GM21390 (cell line): ENCODE measurements around the gene PGAP3.
A peak's percentile ranks its signal among the peaks of the same experiment; 100 is the strongest.

Experiments
- ATAC-seq: cut with Tn5 transposase; IDR thresholded peaks from one replicate; pipeline ENCODE4 v1.9.1; 2021; ENCODE audit not compliant: unreplicated experiment

The PGAP3 gene

GRCh38 chr17:39640591-39641031, 47.2 kb downstream of the PGAP3 start:
- ATAC-seq: no peak

DNA sequence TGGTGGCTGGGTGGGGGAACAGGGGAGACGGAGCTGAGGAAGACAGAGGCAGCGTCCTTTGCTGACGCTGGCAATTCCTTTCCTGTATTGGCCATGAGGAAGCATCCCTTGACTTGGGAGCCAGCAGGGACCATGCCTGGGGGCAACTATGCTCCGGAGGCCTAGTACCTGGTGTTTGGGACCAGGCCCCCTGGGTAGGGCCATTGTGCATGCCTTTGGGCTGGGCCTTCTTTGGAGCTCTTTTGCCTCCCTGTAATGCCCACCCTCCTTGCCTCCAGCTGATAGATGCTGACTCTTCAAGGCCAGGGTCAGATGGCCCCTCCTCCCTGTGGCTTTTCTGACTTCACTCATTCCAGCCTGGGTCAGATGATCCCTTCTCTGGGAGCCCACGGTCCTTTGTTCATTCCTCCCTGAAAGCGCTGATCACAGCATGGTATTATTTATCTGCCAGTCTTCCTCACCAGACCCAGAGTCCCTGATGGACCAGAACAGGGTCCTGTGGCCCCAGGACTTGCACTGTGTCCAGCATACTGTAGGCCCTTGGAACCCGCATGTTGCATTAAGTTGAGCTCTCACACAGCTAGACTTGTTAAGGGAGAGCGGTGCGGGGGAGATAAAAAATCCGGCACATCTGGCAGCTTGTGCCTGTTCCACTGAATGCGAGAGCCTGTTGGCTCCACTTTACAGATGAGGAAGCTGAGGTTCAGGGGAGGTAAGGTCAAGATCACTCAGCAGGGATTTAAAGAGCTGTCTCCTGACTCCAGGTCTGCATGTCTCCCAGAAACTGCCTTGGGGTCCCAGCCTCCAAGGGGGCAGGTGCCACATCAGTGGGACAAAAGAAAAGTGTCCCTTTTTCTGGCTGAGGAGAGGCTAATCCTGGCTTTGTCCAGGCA, 48.0 kb downstream of the PGAP3 start:
- no peak for ATAC-seq

DNA sequence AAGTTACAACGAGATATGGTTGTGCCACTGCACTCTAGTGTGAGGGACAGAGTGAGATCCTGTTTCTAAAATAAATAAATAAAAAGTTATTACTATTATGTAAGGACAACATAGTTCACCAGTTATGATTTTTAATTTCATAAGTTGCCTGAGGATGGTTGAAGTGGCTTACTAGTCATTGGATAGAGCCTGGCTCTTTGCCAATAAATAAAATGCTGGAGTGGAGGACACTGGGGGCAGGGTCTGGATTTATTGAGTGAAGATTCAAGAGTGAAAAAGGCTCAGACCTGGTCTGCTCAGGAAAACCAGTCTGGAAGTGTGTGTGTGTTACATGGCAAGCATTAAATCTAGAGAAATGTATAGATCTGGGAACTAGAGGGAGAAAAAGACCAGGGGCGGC, 48.8 kb downstream of the PGAP3 start:
- ATAC-seq: no peak

GRCh38 chr17:39638317-39638716, 49.5 kb downstream of the PGAP3 start:
- no peak for ATAC-seq

- peak; percentile 83 for ATAC-seq
Observed at GRCh38 chr17:39636927-39637736, 50.7 kb downstream of the PGAP3 start, which contains the start of gene STARD3. Gene STARD3, plus strand, starts transcription at chr17:39637144. Its CDS starts 16,388 bp downstream, at chr17:39653532.

DNA sequence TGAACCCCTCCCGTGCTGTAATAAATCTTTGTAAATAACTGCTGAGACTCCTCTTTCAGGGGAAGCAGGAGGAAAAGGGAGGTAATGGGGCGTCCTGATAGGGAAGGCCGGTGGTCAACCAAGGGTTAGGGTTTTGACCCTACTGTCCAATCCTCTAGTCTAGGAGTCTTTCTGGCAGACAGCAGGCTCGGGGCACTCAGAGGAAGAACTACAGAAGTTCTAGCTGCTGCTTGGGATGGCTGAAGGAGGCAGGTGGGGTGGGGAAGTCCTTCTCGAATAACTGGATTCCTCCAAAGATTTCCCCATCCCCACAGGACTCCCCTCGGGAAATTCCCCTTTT, 51.3 kb downstream of the PGAP3 start:
- peak; percentile 10 for ATAC-seq

- ATAC-seq: no peak
Observed at GRCh38 chr17:39635614-39636176, 52.2 kb downstream of the PGAP3 start.

GRCh38 chr17:39634384-39634871, 53.4 kb downstream of the PGAP3 start:
- ATAC-seq: no peak

GRCh38 chr17:39633570-39634183, 54.2 kb downstream of the PGAP3 start:
- no peak for ATAC-seq

DNA sequence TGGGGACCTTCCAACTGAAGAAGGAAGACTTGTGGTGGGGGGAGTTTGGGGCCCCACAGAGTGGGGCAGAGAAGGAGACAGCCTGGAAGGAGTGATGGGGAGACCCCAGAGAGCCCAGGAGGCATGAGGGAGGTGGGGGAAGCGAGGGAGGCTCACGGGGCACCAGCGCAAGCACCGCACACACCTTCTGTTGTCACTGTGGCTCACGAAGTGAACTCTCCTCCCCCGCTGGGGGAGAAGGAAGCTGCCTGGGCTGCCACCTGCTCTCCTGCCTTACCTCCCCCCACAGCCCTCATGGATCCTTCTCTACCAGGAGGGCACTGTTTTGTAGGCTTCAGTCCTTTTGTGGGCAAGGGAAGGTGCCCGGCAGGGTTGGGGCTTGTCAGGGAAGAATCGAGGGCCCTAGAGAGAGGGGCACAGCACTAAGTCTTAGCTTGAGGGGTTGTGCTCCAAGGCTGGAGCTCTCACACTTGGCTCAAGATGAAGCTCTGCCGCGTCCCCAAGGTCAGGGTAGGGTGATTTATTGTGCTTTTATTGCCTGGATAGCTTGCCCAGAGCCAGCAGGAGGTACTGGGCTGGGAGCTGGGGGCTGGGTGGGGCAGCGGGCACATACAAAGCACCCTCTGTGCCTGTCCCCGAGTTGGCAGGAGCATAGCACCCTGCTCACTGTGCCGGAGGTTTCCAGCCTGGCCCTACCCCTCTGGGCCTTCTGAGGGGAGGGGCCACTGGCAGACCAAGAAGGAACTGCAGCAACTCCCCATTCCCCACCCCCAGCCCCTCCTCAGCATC, 55.5 kb downstream of the PGAP3 start:
- ATAC-seq: no peak

- ATAC-seq: no peak
Observed at GRCh38 chr17:39631403-39631802, 56.5 kb downstream of the PGAP3 start.

GRCh38 chr17:39629898-39630297, 58.0 kb downstream of the PGAP3 start:
- no peak for ATAC-seq

DNA sequence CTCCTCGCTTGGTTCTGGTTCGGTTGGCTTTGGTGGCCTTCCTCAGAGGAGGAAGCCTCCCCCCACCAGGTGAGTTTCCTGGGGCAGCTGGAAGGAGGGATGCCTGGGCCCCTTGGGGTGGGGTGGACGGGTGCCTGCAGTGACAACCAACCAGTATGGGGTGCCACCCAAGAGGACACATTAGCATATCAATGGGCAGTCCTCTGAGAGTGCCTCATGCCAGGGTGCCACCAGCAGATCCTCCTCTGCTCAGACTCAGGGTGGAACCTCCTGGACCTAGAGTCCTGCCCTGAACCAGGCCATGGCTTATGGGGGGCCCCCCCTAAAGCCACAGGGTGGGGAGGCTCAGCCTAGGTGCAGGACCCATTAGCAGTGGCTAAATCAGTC, 58.4 kb downstream of the PGAP3 start:
- no peak for ATAC-seq

DNA sequence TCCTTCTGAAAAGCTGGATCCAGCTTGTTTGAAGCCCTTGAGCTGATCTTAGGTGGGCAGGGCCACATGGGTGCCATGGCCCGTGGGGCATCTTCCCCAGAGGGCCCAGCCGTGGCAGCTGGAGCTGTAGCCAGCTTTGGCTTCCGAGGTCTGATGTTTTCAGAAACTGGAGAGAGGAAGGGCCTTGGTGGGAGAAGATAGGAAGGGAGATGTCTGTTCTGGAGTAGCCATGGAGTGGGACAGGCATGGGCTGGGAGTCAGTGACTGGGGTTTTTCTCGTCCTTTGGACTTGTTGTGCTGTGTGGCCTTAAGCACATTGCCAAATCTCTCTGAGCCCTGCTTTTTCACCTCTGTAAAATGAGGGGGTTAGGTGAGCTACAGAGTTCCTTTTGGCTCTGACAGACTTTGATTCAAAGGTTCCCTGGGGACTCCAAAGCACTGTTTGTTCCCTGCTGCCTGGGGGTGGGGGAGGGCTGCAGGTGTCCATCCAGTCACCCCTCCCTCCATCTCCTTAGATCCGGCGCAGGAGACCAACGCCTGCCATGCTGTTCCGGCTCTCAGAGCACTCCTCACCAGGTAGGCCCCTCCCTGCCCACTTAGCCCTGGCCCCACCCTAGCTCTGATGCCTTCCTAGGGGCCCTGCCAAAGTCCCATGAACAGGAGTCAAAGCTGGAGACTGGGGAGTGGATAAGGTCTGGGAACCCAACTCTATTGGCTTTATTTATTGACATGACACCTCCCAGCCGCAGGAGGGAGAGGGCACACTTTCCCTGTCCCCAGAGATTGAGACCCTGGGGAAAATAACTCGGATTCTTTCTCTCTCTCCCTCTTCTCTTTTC, 59.0 kb downstream of the PGAP3 start:
- no peak for ATAC-seq

DNA sequence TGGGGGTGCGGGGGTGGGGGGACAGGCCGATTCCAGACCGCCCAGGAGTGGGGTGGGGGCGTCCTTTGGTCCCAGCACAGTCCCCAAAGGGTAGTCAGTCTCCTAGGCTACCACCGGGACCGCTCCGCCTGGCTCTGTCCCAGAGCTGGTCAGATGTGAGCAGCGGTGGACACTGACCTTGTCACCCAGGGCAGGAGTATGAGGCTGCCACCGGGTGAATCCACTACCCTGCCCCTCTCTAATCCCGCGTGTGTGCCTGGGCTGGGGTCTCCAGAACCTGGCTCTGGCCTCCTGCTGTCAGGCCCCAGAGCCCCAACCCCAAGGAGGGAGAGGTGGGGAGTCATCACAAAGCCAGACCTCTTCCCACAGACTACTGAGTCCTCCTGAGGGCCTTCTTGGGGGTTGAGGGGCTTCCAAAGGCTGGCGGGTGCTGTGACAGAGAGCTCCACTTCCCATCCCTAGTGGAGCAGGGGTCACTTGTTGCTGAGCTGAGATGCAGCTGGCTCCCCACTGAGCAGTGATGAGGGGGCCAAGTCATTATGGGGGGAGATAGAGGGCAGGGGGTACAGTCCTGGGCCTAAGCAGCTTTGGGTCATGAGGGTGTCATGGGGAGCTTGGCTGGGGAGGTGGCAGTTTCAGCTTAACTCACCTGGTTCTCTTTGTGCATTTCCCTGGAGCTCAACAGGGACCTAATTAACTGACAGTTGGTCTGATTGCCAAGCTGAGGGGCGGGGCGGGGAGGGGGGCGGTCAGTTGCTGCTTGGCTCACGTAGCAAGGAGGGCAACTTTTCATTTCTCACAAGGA, 59.9 kb downstream of the PGAP3 start:
- ATAC-seq: no peak

- no peak for ATAC-seq
Observed at GRCh38 chr17:39627047-39627711, 60.7 kb downstream of the PGAP3 start.

GRCh38 chr17:39626171-39627046, 61.4 kb downstream of the PGAP3 start, which contains the start of gene PPP1R1B:
Gene PPP1R1B, plus strand, starts transcription at chr17:39626952. Its CDS starts 441 bp downstream, at chr17:39627393.
- ATAC-seq: no peak
